GM12892 (cell line): Measurements from ENCODE around the gene LRRC23.

Source experiments
- DNase-seq: peaks from one replicate; pipeline ENCODE4 v3.0.0; 2011; ENCODE audit not compliant: insufficient read length
- FAIRE-seq: peaks from 2 replicates; lab custom pipeline; 2011; peaks lifted over from hg19 to GRCh38; lab: Jason Lieb, UNC
- POLR2A ChIP-seq: IDR thresholded peaks from 2 replicates; pipeline ENCODE4 v1.6.1; 2011; ENCODE audit warnings: low read depth, low read length, control low read depth
- POLR2AphosphoS5 ChIP-seq: IDR thresholded peaks from 2 replicates; pipeline ENCODE4 v1.6.1; 2011; ENCODE audit warnings: low read depth, low read length, control low read depth
- TAF1 ChIP-seq: IDR thresholded peaks from 2 replicates; pipeline ENCODE4 v1.6.1; 2011; ENCODE audit warnings: low read depth, mild to moderate bottlenecking, control low read depth, low read length, borderline replicate concordance

LRRC23 gene

DNA sequence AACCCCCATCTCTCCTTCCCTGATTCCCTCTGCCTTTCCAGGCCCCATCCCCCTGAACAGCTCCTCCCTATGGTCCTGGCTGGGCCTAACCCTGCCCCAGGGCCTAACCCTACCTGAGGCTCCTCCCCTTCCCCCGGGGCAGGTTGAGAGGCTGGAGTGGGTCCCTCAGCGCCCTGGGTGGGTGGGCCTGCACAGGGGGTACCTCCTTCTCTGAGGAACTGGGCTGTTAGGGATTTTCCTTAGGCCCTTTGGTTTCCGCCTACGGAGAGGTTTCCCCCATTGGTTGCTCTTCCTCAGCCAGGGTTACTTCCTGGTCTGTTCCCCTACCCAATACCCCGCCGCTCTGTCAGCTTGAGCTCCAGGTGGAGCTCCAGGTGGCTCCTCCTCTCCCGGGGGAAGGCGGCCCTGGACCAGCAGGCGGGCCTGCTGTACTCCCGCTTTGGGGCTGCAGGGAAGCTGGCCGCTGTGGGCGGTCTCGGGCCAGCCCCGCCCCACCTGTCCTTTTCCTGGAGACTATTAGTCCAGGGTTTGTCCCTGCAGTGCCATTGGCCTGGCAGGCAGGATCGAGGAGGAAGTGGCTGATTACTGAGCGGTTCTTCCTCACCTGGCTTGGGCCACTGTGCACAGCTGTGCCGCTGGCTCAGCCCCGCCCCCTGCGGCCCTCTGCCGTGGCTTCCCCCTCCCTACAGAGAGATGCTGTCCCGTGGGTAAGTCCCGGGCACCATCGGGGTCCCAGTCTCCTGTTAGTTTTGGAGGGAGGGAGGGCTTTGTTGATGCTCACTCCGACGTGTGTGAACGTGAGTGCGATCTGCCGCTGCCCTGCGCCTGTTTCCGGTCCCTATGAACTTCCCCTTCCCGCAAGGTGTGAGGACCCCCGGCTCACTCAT lies 41.7 kb downstream of the LRRC23 start:
- DNase-seq (no peak), FAIRE-seq (peak; percentile 94)
- TF ChIP-seq POLR2A: peak; percentile 64
- no peak for TF ChIP-seq TAF1
- no peak for TF ChIP-seq POLR2AphosphoS5

GRCh38 chr12:6946920-6947374 lies 42.3 kb downstream of the LRRC23 start:
- TF ChIP-seq POLR2AphosphoS5 (no peak), TAF1 (no peak), POLR2A (no peak)
- DNase-seq (no peak), FAIRE-seq (no peak)

DNA sequence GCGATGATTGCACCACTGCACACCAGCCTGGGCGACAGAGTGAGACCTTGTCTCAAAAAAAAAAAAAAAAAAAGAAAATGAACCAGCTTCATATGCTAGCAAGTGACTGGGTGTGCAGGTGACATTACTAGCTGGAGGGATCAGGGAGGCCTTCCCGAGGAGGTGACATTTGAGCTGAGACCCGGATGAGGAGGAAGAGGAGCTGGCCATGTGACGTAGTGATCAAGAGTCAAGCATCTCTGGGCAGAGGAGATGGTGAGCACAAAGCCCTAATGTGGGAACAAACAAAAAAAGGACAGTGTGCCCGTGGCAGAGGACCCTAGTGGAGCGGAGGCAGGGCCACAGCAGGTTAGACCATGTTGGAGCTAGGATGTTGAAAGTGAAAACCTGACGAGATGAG lies 43.0 kb downstream of the LRRC23 start:
- FAIRE-seq (peak; percentile 73), DNase-seq (no peak)
- TF ChIP-seq POLR2A (peak; percentile 30; the same call in 1 of the 2 replicates), POLR2AphosphoS5 (no peak), TAF1 (no peak)

DNA sequence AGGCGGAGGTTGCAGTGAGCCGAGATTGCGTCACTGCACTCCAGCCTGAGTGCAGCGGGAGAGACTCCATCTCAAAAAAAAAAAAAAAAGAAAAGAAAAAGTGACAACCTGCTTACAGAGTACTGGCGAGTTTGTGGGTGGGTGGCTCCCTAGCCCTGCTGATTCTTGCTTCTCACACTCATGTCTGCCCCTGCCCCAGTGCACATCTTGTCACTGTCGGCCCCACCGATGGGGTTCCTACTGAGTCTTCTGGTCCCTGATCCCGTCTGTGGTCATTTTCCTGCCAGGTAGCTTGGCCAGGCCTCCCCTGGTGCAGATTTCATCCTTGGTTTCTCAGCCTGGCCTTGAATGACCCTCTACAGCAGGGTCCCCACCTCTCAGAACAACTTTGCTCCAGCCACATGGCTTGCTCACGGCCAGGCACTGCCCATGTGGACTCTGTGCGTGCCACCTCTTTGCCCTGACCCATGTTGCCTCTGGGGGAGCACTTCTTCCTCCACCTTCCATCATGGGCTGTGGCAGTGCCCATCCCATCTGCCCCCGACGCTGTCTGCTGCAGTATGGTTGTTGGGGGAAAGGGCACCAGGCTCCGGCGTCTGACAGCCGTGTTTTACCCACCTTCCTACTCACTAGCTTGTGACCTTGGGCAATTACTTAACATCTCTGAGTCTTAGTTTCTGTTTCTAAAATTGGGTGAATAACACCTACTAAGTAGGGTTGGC lies 44.4 kb downstream of the LRRC23 start:
- no peak for TF ChIP-seq POLR2A
- no peak for TF ChIP-seq TAF1
- TF ChIP-seq POLR2AphosphoS5: no peak
- peak; percentile 88 for FAIRE-seq
- no peak for DNase-seq

GRCh38 chr12:6950401-6950801 lies 45.8 kb downstream of the LRRC23 start:
- no peak for FAIRE-seq
- no peak for TF ChIP-seq POLR2A
- TF ChIP-seq POLR2AphosphoS5: no peak
- no peak for TF ChIP-seq TAF1
- DNase-seq: no peak

- DNase-seq: no peak
- FAIRE-seq: peak; percentile 98
- TF ChIP-seq TAF1: peak; percentile 61; the same call in 1 of the 2 replicates
- TF ChIP-seq POLR2A: peak; percentile 88
- TF ChIP-seq POLR2AphosphoS5: peak; percentile 84
Observed at GRCh38 chr12:6950811-6951540, 46.4 kb downstream of the LRRC23 start, which contains the start of gene PTPN6. Gene PTPN6 (plus strand): TSS chr12:6951356. CDS start chr12:6951513, 157 bp downstream.

- FAIRE-seq (no peak), DNase-seq (no peak)
- no peak; the same call in 1 of the 2 replicates for TF ChIP-seq POLR2AphosphoS5
Observed at GRCh38 chr12:6951551-6952120, 47.0 kb downstream of the LRRC23 start.

GRCh38 chr12:6952121-6952862 lies 47.7 kb downstream of the LRRC23 start:
- DNase-seq: no peak
- FAIRE-seq: no peak
- TF ChIP-seq POLR2AphosphoS5 (no peak), POLR2A (peak; percentile 13)

GRCh38 chr12:6952863-6953441 lies 48.3 kb downstream of the LRRC23 start:
- TF ChIP-seq TAF1 (no peak), POLR2AphosphoS5 (no peak), POLR2A (no peak)
- FAIRE-seq (no peak), DNase-seq (no peak)
